SK-N-SH (cell line): Measurements from ENCODE around the gene MISP3. TPM values are rescaled to one million over a fixed set of nuclear protein-coding genes. Genes with fewer than 3 reads are reported as not detected.
A peak's percentile ranks its signal among the peaks of the same experiment; 100 is the strongest.

Experiments used
- CTCF ChIA-PET: fragments of 300-600, 350-600 bp; formaldehyde crosslinking; extraction: SDS; loops from one replicate; lab custom pipeline; 2021; lab: Yijun Ruan, JAX
- POLR2A ChIA-PET: fragments of 350-600 bp; sonication (Branson Sonifier 250); formaldehyde crosslinking; extraction: SDS; loops from one replicate; lab custom pipeline; 2020; ENCODE audit warnings: antibody characterized with exemption, inconsistent platforms; lab: Yijun Ruan, JAX
- DNase-seq: peaks from one replicate; pipeline ENCODE4 v3.0.0; 2012
- H2AFZ ChIP-seq: fragments of 200-600 bp; sonication (generic); 2 replicates; pipeline ENCODE4 v1.8.1; 2016; ENCODE audit warnings: antibody characterized with exemption, mild to moderate bottlenecking, low read depth
- H3F3A ChIP-seq: fragments of 200-600 bp; sonication (generic); replicated peaks from 2 replicates; pipeline ENCODE3; 2016; ENCODE audit warnings: antibody characterized with exemption, mild to moderate bottlenecking; ENCODE audit not compliant: insufficient read depth
- H3K27ac ChIP-seq, 2 experiments: fragments of 200-500 bp in 1 of 2; fragments of 200-600 bp in 1 of 2; sonication (Bioruptor generic) in 1 of 2; sonication (generic), shearing (Covaris generic) in 1 of 2; 2 replicates each; pipeline versions ENCODE4 v1.5.1 to v1.6.1; 2014 to 2016; ENCODE audit warnings: low read depth in 2 of 2, inconsistent platforms in 1 of 2, low read length in 1 of 2, mild to moderate bottlenecking in 1 of 2, mixed read lengths in 1 of 2
- H3K27me3 ChIP-seq: fragments of 200-600 bp; sonication (generic), shearing (Covaris generic); 2 replicates; pipeline ENCODE4 v1.6.1; 2016; ENCODE audit warnings: mixed run types; ENCODE audit not compliant: insufficient read depth
- H3K36me3 ChIP-seq, 2 experiments: fragments of 200-500 bp in 1 of 2; fragments of 200-600 bp in 1 of 2; sonication (Bioruptor generic) in 1 of 2; sonication (generic) in 1 of 2; replicated peaks in 1 of 2; 2 replicates each; pipeline versions ENCODE3 to v1.5.1; 2014 to 2016; ENCODE audit warnings: low read length in 1 of 2, mild to moderate bottlenecking in 1 of 2; ENCODE audit not compliant: insufficient read depth in 2 of 2, control insufficient read depth in 1 of 2
- H3K4me1 ChIP-seq, 2 experiments: fragments of 200-500 bp in 1 of 2; fragments of 200-600 bp in 1 of 2; sonication (Bioruptor generic) in 1 of 2; sonication (generic), shearing (Covaris generic) in 1 of 2; 2 replicates each; pipeline versions ENCODE4 v1.5.1 to v1.6.1; 2014 to 2016; ENCODE audit warnings: low read depth in 1 of 2, low read length in 1 of 2, mixed run types in 1 of 2; ENCODE audit not compliant: insufficient read depth in 2 of 2, control insufficient read depth in 1 of 2
- H3K4me2 ChIP-seq: fragments of 200-600 bp; sonication (generic), shearing (Covaris generic); 2 replicates; pipeline ENCODE4 v1.6.1; 2017; ENCODE audit warnings: mixed run types
- H3K4me3 ChIP-seq, 2 experiments: fragments of 200-500 bp in 1 of 2; fragments of 200-600 bp in 1 of 2; sonication (Bioruptor generic) in 1 of 2; sonication (generic), shearing (Covaris generic) in 1 of 2; 2 replicates each; pipeline versions ENCODE4 v1.5.1 to v1.8.1; 2014 to 2016; ENCODE audit warnings: low read depth in 2 of 2, inconsistent platforms in 1 of 2, low read length in 1 of 2, mild to moderate bottlenecking in 1 of 2, mixed read lengths in 1 of 2, moderate library complexity in 1 of 2
- H3K79me2 ChIP-seq: fragments of 200-600 bp; sonication (generic); 2 replicates; pipeline ENCODE4 v1.8.1; 2017; ENCODE audit warnings: mild to moderate bottlenecking; ENCODE audit not compliant: insufficient read depth
- H3K9ac ChIP-seq: fragments of 200-600 bp; sonication (generic); 2 replicates; pipeline ENCODE4 v1.6.1; 2017; ENCODE audit warnings: mixed run types
- H3K9me2 ChIP-seq: fragments of 200-600 bp; sonication (generic); 2 replicates; pipeline ENCODE4 v1.6.1; 2017; ENCODE audit warnings: mixed run types
- H3K9me3 ChIP-seq: fragments of 200-600 bp; sonication (generic); 2 replicates; pipeline ENCODE4 v1.6.1; 2017; ENCODE audit warnings: mixed run types, mild to moderate bottlenecking, moderate library complexity
- H4K20me1 ChIP-seq: fragments of 200-600 bp; sonication (generic); 2 replicates; pipeline ENCODE4 v1.6.1; 2017; ENCODE audit warnings: mild to moderate bottlenecking, mixed run types; ENCODE audit not compliant: insufficient read depth
- CTCF ChIP-seq: fragments of 200-600 bp; sonication (generic); IDR thresholded peaks from 2 replicates; pipeline ENCODE4 v1.6.1; 2017; ENCODE audit warnings: antibody characterized with exemption, mild to moderate bottlenecking, moderate library complexity
- GATA2 ChIP-seq: sonication (generic); formaldehyde crosslinking; IDR thresholded peaks from 2 replicates; pipeline ENCODE4 v1.5.0; 2020; ENCODE audit warnings: mild to moderate bottlenecking, missing genetic modification reagents
- MXI1 ChIP-seq: IDR thresholded peaks from 2 replicates; pipeline ENCODE4 v1.6.1; 2012; ENCODE audit warnings: mild to moderate bottlenecking, low read depth, low read length, improper control_type of control experiment
- RAD21 ChIP-seq: IDR thresholded peaks from 2 replicates; pipeline ENCODE4 v1.6.1; 2012; ENCODE audit warnings: mild to moderate bottlenecking, low read length
- TCF12 ChIP-seq: IDR thresholded peaks from 2 replicates; pipeline ENCODE4 v1.4.0; 2012
- WGBS: methylation state at CpG from one replicate; pipeline ENCODE4 v1.1.6; 2017; ENCODE audit warnings: low lambda C conversion rate; 5-methylcytosine and 5-hydroxymethylcytosine counted together
- polyA plus RNA-seq, 3 experiments: library from polyadenylated mRNA; depleted of rRNA; stranded (reverse); fragments of >200 nt; gene quantifications; 2 replicates each; pipeline ENCODE4 v1.2.3, GENCODE V29; 2012
- TF ChIP-seq, protein P1 (sequence below): IDR thresholded peaks from 2 replicates; pipeline ENCODE4 v1.6.1; 2012; ENCODE audit warnings: mild to moderate bottlenecking, low read depth, low read length, moderate library complexity
- TF ChIP-seq, protein P2 (sequence below): fragments of 150-350 bp; IDR thresholded peaks from 2 replicates; pipeline ENCODE4 v1.6.1; 2017; ENCODE audit warnings: antibody characterized with exemption, low read length, low read depth, borderline replicate concordance
- TF ChIP-seq, protein P3 (sequence below): fragments of 150-350 bp; IDR thresholded peaks from 2 replicates; pipeline ENCODE4 v1.6.1; 2016; ENCODE audit warnings: mild to moderate bottlenecking, low read depth, low read length

The MISP3 gene
- polyA plus RNA-seq, 1 of the 3 experiments (the other 2 are of a cell fraction), result 2.6 TPM

- Histone ChIP-seq H3K4me1 (peaks cover 6 to 10% of the 10 kb centered on the region in 2 experiments; a peak in 2 of 4 replicates), H4K20me1 (no peaks in the 10 kb centered on the region), H3K36me3 (no peaks in the 10 kb centered on the region), H3K9me3 (no peaks in the 10 kb centered on the region), H3K4me2 (no peak overlapping the region), H3K4me3 (no peak overlapping the region), H3K27ac (no peak overlapping the region), H3K27me3 (no peaks in the 10 kb centered on the region), H3K9me2 (no peaks in the 10 kb centered on the region), H3F3A (peaks cover 11% of the 10 kb centered on the region), H3K9ac (no peak overlapping the region), H2AFZ (no peak overlapping the region), H3K79me2 (no peaks in the 10 kb centered on the region)
- POLR2A ChIA-PET, result interaction anchor here (0.5 to 2.0 kb wide), 3 partner anchors 63 to 109 kb away, joined by 4 to 6 read pairs (median 5); partner anchors contain the start of gene DCAF15
- CTCF ChIA-PET, result interaction anchor here (1.3 to 8.1 kb wide), 6 partner anchors 13 to 177 kb away, joined by 8 to 146 read pairs (median 10); partner anchors contain the start of genes IL27RA and MISP3
- DNase-seq, result no peak
- WGBS, result over 99% methylated on average over 7 of the region's 10 CpGs
- no peak for TF ChIP-seq RAD21
- TF ChIP-seq TCF12, result no peak
Measured at GRCh38 chr19:14056069-14056666, 16.4 kb upstream of the MISP3 start.

DNA sequence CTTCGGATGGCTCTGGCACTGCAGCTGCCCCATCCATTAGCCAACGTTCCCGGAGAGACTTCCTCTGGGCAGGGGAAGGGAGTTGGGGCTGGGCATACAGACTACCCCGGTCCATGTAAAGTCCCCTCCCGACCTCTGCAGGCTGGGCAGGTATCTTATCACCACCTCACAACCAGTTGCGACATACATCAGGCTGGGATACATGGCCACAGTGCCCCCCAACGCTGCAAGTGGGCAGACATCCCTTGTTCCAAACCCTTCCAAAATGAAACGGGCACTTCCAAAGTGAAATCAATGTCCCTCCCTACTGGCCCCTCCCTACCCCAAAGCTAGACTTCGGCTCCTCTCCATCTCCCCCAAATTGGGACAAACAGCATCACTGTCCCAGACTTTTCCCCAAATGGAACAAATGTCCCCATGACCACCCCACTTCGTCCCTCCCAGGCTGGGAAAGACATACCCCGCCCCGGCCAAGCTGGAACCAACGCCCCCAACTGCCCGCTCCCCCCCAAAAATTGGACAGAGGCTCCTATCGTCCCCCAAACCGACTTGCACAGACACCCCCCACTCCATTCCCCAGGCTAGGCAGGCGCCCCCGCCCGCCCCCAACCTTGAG lies 15.7 kb upstream of the MISP3 start:
- Histone ChIP-seq H2AFZ (no peak overlapping the region), H3K9me2 (no peaks in the 10 kb centered on the region), H3K36me3 (no peaks in the 10 kb centered on the region), H3K27ac (no peak overlapping the region), H3K4me2 (peak overlapping the region; percentile 55; the same call in 1 of the 2 replicates), H4K20me1 (no peaks in the 10 kb centered on the region), H3K9ac (no peak overlapping the region; the same call in 1 of the 2 replicates), H3K9me3 (no peaks in the 10 kb centered on the region), H3K27me3 (no peaks in the 10 kb centered on the region), H3K4me1 (peaks cover 6 to 10% of the 10 kb centered on the region in 2 experiments; a peak in 2 of 4 replicates), H3K79me2 (no peaks in the 10 kb centered on the region), H3K4me3 (peak overlapping the region in 1 of 2 experiments; percentile 46; a peak in 3 of 4 replicates), H3F3A (peaks cover 11% of the 10 kb centered on the region)
- ChIA-PET CTCF (interaction anchor here (0.6 to 8.1 kb wide), 11 partner anchors 8 to 177 kb away, joined by 3 to 146 read pairs (median 9); partner anchors contain the start of genes IL27RA, MISP3 and PODNL1), POLR2A (interaction anchor here (0.6 to 2.0 kb wide), 5 partner anchors 9 to 118 kb away, joined by 3 to 6 read pairs (median 4); partner anchors contain the start of genes DCAF15 and PODNL1)
- WGBS, result 46% methylated on average over 14 of the region's 19 CpGs
- peak; percentile 46 for DNase-seq
- TF ChIP-seq, protein P1, sequence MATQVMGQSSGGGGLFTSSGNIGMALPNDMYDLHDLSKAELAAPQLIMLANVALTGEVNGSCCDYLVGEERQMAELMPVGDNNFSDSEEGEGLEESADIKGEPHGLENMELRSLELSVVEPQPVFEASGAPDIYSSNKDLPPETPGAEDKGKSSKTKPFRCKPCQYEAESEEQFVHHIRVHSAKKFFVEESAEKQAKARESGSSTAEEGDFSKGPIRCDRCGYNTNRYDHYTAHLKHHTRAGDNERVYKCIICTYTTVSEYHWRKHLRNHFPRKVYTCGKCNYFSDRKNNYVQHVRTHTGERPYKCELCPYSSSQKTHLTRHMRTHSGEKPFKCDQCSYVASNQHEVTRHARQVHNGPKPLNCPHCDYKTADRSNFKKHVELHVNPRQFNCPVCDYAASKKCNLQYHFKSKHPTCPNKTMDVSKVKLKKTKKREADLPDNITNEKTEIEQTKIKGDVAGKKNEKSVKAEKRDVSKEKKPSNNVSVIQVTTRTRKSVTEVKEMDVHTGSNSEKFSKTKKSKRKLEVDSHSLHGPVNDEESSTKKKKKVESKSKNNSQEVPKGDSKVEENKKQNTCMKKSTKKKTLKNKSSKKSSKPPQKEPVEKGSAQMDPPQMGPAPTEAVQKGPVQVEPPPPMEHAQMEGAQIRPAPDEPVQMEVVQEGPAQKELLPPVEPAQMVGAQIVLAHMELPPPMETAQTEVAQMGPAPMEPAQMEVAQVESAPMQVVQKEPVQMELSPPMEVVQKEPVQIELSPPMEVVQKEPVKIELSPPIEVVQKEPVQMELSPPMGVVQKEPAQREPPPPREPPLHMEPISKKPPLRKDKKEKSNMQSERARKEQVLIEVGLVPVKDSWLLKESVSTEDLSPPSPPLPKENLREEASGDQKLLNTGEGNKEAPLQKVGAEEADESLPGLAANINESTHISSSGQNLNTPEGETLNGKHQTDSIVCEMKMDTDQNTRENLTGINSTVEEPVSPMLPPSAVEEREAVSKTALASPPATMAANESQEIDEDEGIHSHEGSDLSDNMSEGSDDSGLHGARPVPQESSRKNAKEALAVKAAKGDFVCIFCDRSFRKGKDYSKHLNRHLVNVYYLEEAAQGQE, result no peak
- no peak for TF ChIP-seq RAD21
- TF ChIP-seq, protein P2, sequence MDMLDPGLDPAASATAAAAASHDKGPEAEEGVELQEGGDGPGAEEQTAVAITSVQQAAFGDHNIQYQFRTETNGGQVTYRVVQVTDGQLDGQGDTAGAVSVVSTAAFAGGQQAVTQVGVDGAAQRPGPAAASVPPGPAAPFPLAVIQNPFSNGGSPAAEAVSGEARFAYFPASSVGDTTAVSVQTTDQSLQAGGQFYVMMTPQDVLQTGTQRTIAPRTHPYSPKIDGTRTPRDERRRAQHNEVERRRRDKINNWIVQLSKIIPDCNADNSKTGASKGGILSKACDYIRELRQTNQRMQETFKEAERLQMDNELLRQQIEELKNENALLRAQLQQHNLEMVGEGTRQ, result no peak
- no peak for TF ChIP-seq MXI1
- no peak for TF ChIP-seq GATA2 (CRISPR knock-in tag)
- TF ChIP-seq, protein P3, sequence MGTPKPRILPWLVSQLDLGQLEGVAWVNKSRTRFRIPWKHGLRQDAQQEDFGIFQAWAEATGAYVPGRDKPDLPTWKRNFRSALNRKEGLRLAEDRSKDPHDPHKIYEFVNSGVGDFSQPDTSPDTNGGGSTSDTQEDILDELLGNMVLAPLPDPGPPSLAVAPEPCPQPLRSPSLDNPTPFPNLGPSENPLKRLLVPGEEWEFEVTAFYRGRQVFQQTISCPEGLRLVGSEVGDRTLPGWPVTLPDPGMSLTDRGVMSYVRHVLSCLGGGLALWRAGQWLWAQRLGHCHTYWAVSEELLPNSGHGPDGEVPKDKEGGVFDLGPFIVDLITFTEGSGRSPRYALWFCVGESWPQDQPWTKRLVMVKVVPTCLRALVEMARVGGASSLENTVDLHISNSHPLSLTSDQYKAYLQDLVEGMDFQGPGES, result no peak
- no peak for TF ChIP-seq CTCF
- TF ChIP-seq TCF12, result no peak
